ENCODE data around the gene PRDM16.

PRDM16 gene

DNA sequence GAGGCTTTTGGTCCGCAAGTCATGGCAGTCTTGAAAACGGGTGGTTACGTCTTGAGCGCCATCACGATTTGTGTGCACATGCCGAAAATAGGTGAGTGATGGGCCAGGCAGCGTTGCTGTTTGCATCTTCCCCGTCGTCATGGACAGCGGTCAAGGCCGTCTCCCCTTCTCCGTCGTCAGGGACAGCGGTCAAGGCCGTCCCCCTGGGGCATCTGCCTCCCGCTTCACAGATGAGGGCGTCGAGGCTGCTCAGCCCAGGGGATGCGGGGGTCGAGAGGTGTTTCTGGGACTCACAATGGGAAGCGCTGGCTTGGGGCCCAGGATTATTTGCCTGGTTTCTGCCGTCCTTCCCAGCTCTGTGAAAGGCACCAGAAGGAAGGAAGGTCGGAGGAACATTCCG, 162.2 kb downstream of the PRDM16 start:
- Histone ChIP-seq H3K9me3 (ENCODE audit: severe bottlenecking) (no peaks in the 10 kb centered on the region), H3K4me3 (ENCODE audit: low read depth, low read length) (no peak overlapping the region), H3K27ac (no peak overlapping the region), H3K36me3 (no peaks in the 10 kb centered on the region), H3K27me3 (ENCODE audit: insufficient read depth, low read depth, severe bottlenecking) (no peaks in the 10 kb centered on the region)
- TF ChIP-seq, protein P1, sequence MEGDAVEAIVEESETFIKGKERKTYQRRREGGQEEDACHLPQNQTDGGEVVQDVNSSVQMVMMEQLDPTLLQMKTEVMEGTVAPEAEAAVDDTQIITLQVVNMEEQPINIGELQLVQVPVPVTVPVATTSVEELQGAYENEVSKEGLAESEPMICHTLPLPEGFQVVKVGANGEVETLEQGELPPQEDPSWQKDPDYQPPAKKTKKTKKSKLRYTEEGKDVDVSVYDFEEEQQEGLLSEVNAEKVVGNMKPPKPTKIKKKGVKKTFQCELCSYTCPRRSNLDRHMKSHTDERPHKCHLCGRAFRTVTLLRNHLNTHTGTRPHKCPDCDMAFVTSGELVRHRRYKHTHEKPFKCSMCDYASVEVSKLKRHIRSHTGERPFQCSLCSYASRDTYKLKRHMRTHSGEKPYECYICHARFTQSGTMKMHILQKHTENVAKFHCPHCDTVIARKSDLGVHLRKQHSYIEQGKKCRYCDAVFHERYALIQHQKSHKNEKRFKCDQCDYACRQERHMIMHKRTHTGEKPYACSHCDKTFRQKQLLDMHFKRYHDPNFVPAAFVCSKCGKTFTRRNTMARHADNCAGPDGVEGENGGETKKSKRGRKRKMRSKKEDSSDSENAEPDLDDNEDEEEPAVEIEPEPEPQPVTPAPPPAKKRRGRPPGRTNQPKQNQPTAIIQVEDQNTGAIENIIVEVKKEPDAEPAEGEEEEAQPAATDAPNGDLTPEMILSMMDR (IDR thresholded peaks at IDR 0.05; ENCODE audit: low read depth, low read length) = no peak
- no peak for DNase-seq

DNA sequence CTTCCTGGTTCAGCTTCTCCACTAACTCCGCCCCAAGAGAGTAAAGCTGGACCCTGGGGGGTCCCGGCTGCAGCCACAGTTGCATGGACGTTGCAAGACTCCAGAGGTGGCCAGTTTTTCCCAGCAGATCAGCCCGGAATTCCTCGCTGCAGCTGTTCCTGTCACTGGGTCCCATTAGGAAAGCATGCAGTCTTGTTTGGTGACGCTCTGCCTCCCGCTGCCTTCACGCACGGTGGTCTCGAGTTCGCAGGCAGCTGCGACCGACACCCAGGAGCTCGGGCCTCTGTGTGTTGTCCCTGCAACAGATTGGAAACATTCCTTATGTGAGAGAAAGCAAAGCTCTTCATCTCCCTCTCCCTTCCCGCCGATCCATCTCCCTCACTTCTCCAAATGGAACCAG, 162.8 kb downstream of the PRDM16 start:
- no peak for DNase-seq
- H3K36me3 ChIP-seq = no peaks in the 10 kb centered on the region
- TF ChIP-seq, protein P1 (IDR thresholded peaks at IDR 0.05; ENCODE audit: low read depth, low read length) = no peak
- H3K4me3 ChIP-seq (ENCODE audit: low read depth, low read length) = no peak overlapping the region
- no peaks in the 10 kb centered on the region for H3K27me3 ChIP-seq (ENCODE audit: insufficient read depth, low read depth, severe bottlenecking)
- no peaks in the 10 kb centered on the region for H3K9me3 ChIP-seq (ENCODE audit: severe bottlenecking)
- H3K27ac ChIP-seq = no peak overlapping the region

DNA sequence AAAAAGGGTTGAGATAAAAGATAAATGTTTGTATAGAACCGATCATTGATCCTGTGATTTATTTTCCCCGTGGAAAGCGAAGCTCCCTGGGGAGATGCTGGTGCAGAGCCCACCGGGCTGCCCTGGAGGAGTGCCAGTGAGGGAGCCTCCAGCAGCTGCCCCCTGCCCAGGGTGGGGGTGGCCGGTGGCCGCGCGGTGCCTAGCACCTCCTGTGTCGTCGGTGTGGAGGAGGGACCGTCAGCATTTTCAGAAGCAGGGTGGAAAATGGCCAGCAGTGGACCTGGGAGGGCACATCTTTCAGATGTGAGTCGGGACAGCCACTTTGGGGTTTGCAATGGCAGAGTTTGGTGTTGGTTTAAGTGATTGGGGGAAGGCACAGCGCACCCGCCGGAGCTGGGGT, 164.0 kb downstream of the PRDM16 start:
- TF ChIP-seq, protein P1 (IDR thresholded peaks at IDR 0.05; ENCODE audit: low read depth, low read length) = no peak
- H3K27ac ChIP-seq = no peak overlapping the region
- no peaks in the 10 kb centered on the region for H3K9me3 ChIP-seq (ENCODE audit: severe bottlenecking)
- H3K36me3 ChIP-seq = no peaks in the 10 kb centered on the region
- no peak overlapping the region for H3K4me3 ChIP-seq (ENCODE audit: low read depth, low read length)
- no peak for DNase-seq
- H3K27me3 ChIP-seq (ENCODE audit: insufficient read depth, low read depth, severe bottlenecking) = no peaks in the 10 kb centered on the region

DNA sequence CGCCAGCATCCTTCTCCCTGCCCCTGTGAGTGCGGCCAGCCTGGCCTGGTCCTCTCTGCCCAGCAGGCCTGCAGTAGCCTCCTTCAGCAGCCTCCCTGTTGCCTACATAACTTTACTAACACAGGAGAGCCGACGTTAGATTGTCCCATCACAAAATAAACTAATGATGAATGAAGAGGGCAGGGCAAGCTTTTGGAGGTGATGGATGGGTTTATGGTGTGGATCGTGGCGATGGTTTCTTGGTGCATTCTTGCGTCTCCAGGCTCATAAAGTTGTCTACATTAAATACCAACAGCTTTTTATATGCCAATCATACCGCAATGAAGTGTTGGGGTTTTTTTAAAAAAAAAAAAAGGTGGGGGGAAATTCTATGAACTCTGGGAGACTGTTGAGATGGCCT, 164.5 kb downstream of the PRDM16 start:
- no peaks in the 10 kb centered on the region for H3K27me3 ChIP-seq (ENCODE audit: insufficient read depth, low read depth, severe bottlenecking)
- no peak overlapping the region for H3K27ac ChIP-seq
- H3K36me3 ChIP-seq = no peaks in the 10 kb centered on the region
- no peak overlapping the region for H3K4me3 ChIP-seq (ENCODE audit: low read depth, low read length)
- H3K9me3 ChIP-seq (ENCODE audit: severe bottlenecking) = no peaks in the 10 kb centered on the region
- TF ChIP-seq, protein P1 (IDR thresholded peaks at IDR 0.05; ENCODE audit: low read depth, low read length) = no peak
- no peak for DNase-seq

DNA sequence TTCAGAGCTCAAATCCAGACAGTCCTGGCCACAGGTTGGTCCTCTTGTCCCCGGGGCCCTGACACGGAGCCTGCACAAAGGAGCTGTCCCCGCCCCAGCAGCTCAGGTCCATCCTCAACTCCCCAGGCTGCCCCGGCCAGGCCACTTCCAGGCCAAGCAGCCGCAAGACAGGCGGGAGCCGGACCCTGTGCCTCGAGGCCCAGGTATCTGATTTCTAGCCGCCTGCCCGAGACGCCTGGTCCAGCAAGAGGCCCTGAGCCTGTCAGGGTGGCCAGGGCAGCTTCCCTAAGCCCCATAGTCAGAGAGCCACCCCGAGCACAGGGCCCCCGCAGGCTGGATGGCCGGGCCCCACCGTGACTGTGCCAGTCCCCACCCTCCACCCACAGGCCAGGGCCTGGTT, 165.3 kb downstream of the PRDM16 start:
- Histone ChIP-seq H3K4me3 (ENCODE audit: low read depth, low read length) (no peak overlapping the region), H3K27me3 (ENCODE audit: insufficient read depth, low read depth, severe bottlenecking) (no peaks in the 10 kb centered on the region), H3K9me3 (ENCODE audit: severe bottlenecking) (no peaks in the 10 kb centered on the region), H3K27ac (no peak overlapping the region), H3K36me3 (no peaks in the 10 kb centered on the region)
- TF ChIP-seq, protein P1 (IDR thresholded peaks at IDR 0.05; ENCODE audit: low read depth, low read length) = no peak
- no peak for DNase-seq

DNA sequence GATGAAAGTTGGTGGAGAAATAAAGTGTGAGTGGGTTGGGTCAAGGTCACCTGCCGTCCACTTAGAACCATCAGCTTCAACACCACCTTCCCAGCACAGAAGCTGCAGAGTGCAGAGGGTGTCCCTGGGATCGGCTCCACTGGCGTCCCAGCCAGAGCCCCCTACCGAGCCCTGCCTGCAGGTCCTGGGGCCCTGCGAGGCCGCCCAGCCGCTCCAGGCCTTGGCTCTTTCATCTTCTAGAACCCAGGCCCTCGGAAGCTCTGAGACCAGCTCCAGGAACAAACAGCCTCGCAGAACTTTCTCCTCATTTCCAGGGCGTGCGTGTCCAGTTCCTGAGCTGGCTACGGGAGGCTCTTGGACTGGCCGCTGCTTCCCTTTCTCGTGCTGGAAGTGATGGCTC, 166.0 kb downstream of the PRDM16 start:
- DNase-seq = no peak
- Histone ChIP-seq H3K4me3 (ENCODE audit: low read depth, low read length) (no peak overlapping the region), H3K27ac (no peak overlapping the region), H3K27me3 (ENCODE audit: insufficient read depth, low read depth, severe bottlenecking) (no peaks in the 10 kb centered on the region), H3K36me3 (no peaks in the 10 kb centered on the region), H3K9me3 (ENCODE audit: severe bottlenecking) (no peaks in the 10 kb centered on the region)
- TF ChIP-seq, protein P1 (IDR thresholded peaks at IDR 0.05; ENCODE audit: low read depth, low read length) = no peak

Measured in WERI-Rb-1 (cell line).